Smooth muscle cell (in vitro differentiated cells): ENCODE results near the gene AHNAK2. TPM values are rescaled to one million over a fixed set of nuclear protein-coding genes. Genes with fewer than 3 reads are reported as not detected.
A peak's percentile ranks its signal among the peaks of the same experiment; 100 is the strongest.
"Not testable (repeated sequence)": the region's sequence is repeated elsewhere in the genome, so short reads cannot be mapped to it uniquely, and the experiment has no call there.

ENCODE experiments used
- DNase-seq: peaks from one replicate; lab custom pipeline; 2025; ENCODE audit not compliant: unreplicated experiment; lab: John Stamatoyannopoulos, UW
- H2AFZ ChIP-seq: fragments of 200-600 bp; sonication (generic); 2 replicates; pipeline ENCODE4 v1.6.0; 2016; ENCODE audit warnings: antibody characterized with exemption, low read depth, mild to moderate bottlenecking
- H3F3A ChIP-seq: fragments of 200-600 bp; sonication (generic); 2 replicates; pipeline ENCODE4 v1.6.0; 2017; ENCODE audit warnings: antibody characterized with exemption, low read depth
- H3K27ac ChIP-seq: fragments of 200-600 bp; sonication (generic); 2 replicates; pipeline ENCODE4 v1.5.1; 2016; ENCODE audit warnings: low read depth, mild to moderate bottlenecking
- H3K27me3 ChIP-seq: fragments of 200-600 bp; sonication (generic); 2 replicates; pipeline ENCODE4 v1.6.1; 2016; ENCODE audit warnings: low read depth, mild to moderate bottlenecking
- H3K36me3 ChIP-seq: fragments of 200-600 bp; sonication (generic); 2 replicates; pipeline ENCODE4 v1.5.1; 2016; ENCODE audit warnings: low read depth
- H3K4me1 ChIP-seq: fragments of 200-600 bp; sonication (generic); 2 replicates; pipeline ENCODE4 v1.5.1; 2016; ENCODE audit warnings: low read depth
- H3K4me2 ChIP-seq: fragments of 200-600 bp; sonication (generic); 2 replicates; pipeline ENCODE4 v1.6.0; 2016; ENCODE audit warnings: mild to moderate bottlenecking
- H3K4me3 ChIP-seq: fragments of 200-600 bp; sonication (generic); 2 replicates; pipeline ENCODE4 v1.5.1; 2016; ENCODE audit warnings: mild to moderate bottlenecking
- H3K79me2 ChIP-seq: fragments of 200-600 bp; sonication (generic); 2 replicates; pipeline ENCODE4 v1.6.0; 2016; ENCODE audit warnings: low read depth, mild to moderate bottlenecking
- H3K9ac ChIP-seq: fragments of 200-600 bp; sonication (generic); 2 replicates; pipeline ENCODE4 v1.6.0; 2016; ENCODE audit warnings: low read depth
- H3K9me3 ChIP-seq: fragments of 200-600 bp; sonication (generic); replicated peaks from 2 replicates; pipeline ENCODE4 v1.5.1; 2016; ENCODE audit warnings: low read depth
- H4K20me1 ChIP-seq: fragments of 200-600 bp; sonication (generic); 2 replicates; pipeline ENCODE4 v1.6.0; 2016; ENCODE audit warnings: low read depth
- WGBS: methylation state at CpG from one replicate; pipeline ENCODE4 v1.1.7; 2016; ENCODE audit warnings: low lambda C conversion rate; 5-methylcytosine and 5-hydroxymethylcytosine counted together
- polyA plus RNA-seq: library from polyadenylated mRNA; unstranded; fragments of >200 nt; fragmentation: Nextera tagmentation; extraction: Ambion mirVana; gene quantifications from 2 replicates; pipeline ENCODE4 v1.2.1, GENCODE V29; 2016
- total RNA-seq: library from RNA; depleted of rRNA; stranded (reverse); fragments of >200 nt; gene quantifications from 2 replicates; pipeline ENCODE4 v1.2.3, GENCODE V29; 2014
- TF ChIP-seq, protein P1 (sequence below): fragments of 200-600 bp; sonication (generic); IDR thresholded peaks from 2 replicates; pipeline ENCODE4 v1.5.1; 2017; ENCODE audit warnings: borderline replicate concordance, mild to moderate bottlenecking, antibody characterized with exemption; ENCODE audit not compliant: insufficient read depth, poor library complexity, severe bottlenecking

The AHNAK2 gene
- total RNA-seq: 49.7 and 53.8 TPM in 2 replicates
- polyA plus RNA-seq: 10.3 and 26.8 TPM in 2 replicates

DNA sequence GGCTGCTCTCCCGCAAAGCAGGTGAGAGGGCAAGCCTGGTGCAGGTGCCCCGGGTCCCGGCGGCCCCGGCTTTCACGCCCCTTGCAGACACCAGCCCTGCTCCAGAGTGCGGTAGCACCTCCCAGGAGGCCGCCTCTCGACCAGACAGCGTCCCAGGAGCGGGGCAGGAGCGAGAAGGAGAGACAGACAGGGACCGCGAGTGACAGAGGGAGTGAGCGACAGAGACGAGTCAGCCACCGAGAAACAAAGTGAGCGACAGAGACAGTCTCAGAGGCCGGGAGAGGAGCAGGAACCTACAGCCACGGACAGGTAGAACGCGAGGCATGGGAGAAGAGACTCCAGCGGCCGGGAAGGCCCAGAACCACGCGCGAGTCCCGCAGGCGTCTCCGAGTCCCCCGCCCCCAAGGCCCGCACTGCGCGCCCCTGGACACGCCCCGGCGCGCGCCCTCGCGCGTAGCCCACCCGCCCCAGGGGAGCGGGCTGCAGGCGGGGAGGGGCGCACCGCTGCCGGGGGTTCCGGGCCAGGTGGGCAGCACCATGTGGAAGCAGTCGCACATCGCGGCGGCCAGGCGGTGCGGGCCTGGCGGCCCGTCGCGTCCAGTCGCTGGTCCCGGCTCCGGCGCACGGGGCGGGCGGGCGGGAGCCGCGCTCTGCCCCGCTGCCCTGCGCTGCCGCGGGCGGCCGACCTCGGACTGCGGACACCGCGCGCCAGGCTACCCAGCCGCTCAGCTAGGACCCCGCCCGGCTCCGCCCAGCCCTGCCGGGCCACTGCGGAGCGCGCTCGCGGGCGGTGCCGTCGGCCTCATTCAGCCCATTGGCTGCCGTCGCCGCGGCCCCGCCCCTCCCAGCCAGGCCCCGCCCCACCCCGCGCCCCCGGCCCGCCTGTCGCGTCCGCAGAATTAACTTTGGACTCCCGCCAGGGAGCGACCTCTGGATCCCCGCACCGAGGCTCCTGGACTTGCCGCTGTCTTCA lies at the start of gene AHNAK2:
Gene AHNAK2 (minus strand): TSS at position 694 of the 973 bp plus-strand sequence. CDS start 137 bp downstream, at position 557.
- Histone ChIP-seq H3K79me2 (no peaks in the 10 kb centered on the region), H3K4me3 (peak within 1 kb of the TSS; percentile 60), H2AFZ (peak within 1 kb of the TSS; percentile 94), H3K4me2 (peak within 1 kb of the TSS; percentile 99), H3K9me3 (no peaks in the 10 kb centered on the region), H3K9ac (peak within 1 kb of the TSS; percentile 17), H4K20me1 (no peaks in the 10 kb centered on the region), H3K27ac (no peak within 1 kb of the TSS), H3K36me3 (no peaks in the 10 kb centered on the region), H3F3A (peaks cover 3% of the 10 kb centered on the region), H3K4me1 (peaks cover 19% of the 10 kb centered on the region), H3K27me3 (no peaks in the 10 kb centered on the region)
- DNase-seq: peak; percentile 40
- TF ChIP-seq, protein P1, sequence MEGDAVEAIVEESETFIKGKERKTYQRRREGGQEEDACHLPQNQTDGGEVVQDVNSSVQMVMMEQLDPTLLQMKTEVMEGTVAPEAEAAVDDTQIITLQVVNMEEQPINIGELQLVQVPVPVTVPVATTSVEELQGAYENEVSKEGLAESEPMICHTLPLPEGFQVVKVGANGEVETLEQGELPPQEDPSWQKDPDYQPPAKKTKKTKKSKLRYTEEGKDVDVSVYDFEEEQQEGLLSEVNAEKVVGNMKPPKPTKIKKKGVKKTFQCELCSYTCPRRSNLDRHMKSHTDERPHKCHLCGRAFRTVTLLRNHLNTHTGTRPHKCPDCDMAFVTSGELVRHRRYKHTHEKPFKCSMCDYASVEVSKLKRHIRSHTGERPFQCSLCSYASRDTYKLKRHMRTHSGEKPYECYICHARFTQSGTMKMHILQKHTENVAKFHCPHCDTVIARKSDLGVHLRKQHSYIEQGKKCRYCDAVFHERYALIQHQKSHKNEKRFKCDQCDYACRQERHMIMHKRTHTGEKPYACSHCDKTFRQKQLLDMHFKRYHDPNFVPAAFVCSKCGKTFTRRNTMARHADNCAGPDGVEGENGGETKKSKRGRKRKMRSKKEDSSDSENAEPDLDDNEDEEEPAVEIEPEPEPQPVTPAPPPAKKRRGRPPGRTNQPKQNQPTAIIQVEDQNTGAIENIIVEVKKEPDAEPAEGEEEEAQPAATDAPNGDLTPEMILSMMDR: no peak
- WGBS: 7% methylated on average over 43 of the region's 111 CpGs

DNA sequence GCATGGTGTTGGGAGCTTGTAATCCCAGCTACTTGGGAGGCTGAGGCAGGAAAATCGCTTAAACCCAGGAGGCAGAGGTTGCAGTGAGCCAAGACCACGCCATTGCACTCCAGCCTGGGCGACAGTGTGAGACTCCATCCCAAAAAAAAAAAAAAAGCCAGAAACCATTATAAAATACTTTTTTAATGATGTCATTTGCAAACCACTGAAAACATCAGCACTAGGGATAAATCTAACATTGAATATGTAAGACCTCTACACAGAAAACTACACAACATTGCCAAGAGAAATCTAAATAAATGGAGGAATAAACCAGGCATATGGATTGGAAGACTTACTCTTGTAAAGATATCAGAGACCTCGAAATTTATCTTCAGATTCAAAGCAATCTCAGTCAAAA lies 49.5 kb upstream of the AHNAK2 start:
- H3K27me3 ChIP-seq, H4K20me1 ChIP-seq, H2AFZ ChIP-seq, H3K4me2 ChIP-seq, H3K79me2 ChIP-seq, H3K9me3 ChIP-seq, H3K4me3 ChIP-seq, H3K9ac ChIP-seq, H3K36me3 ChIP-seq, H3K4me1 ChIP-seq, DNase-seq: not testable (repeated sequence)
- WGBS: 91% methylated on average over 4 of the region's 4 CpGs
- Histone ChIP-seq H3F3A (peaks cover 18% of the 10 kb centered on the region), H3K27ac (peak overlapping the region; percentile 51)

DNA sequence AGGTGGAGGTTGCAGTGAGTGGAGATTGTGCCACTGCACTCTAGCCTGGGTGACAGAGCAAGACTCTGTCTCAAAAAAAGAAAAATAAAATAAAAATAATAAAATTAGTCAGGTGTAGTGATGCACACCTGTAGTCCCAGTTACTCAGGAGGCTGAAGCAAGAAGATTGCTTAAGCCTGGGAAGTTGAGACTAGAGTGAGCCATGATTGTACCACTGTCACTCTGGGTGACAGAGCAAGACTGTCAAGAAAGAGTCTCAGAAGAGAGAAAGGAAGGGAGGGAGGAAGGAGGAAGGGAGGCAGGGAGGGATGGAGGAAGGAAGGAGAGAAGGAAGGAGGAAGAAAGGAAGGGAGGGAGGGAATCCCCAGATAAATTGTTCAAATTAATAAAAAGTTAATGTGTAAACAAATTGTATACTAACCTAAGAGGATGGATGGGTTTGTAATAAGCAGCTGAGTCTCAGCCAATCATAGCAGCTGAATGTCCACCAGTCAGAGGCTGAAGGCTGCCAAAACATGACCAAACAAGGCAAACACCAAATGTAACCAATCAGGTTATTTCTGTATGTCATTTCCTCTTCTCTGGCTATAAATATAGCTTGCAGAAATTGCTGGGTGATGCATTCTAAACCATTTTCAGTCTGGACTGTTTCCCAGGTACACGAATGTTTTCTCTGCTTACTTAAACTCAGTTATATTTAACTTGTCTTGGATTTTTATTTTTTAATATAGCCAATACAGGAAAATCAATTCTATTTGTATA lies 48.8 kb upstream of the AHNAK2 start:
- Histone ChIP-seq H3K79me2 (no peaks in the 10 kb centered on the region), H3K9ac (no peak overlapping the region), H3K9me3 (no peaks in the 10 kb centered on the region), H3K4me3 (no peak overlapping the region), H3K4me2 (no peak overlapping the region), H3F3A (peaks cover 21% of the 10 kb centered on the region), H4K20me1 (no peaks in the 10 kb centered on the region), H3K27me3 (no peaks in the 10 kb centered on the region), H2AFZ (no peak overlapping the region), H3K27ac (no peak overlapping the region), H3K36me3 (no peaks in the 10 kb centered on the region), H3K4me1 (peaks cover 2% of the 10 kb centered on the region)
- TF ChIP-seq, protein P1: no peak
- no peak for DNase-seq
- WGBS: 81% methylated on average over 1 of the region's 1 CpG
